ENCODE measurements around the gene NBPF12. TPM values are rescaled to one million over a fixed set of nuclear protein-coding genes. Genes with fewer than 3 reads are reported as not detected.
A peak's percentile ranks its signal among the peaks of the same experiment; 100 is the strongest.
"Not testable (repeated sequence)": the region's sequence is repeated elsewhere in the genome, so short reads cannot be mapped to it uniquely, and the experiment has no call there.

Gene NBPF12, protein sequence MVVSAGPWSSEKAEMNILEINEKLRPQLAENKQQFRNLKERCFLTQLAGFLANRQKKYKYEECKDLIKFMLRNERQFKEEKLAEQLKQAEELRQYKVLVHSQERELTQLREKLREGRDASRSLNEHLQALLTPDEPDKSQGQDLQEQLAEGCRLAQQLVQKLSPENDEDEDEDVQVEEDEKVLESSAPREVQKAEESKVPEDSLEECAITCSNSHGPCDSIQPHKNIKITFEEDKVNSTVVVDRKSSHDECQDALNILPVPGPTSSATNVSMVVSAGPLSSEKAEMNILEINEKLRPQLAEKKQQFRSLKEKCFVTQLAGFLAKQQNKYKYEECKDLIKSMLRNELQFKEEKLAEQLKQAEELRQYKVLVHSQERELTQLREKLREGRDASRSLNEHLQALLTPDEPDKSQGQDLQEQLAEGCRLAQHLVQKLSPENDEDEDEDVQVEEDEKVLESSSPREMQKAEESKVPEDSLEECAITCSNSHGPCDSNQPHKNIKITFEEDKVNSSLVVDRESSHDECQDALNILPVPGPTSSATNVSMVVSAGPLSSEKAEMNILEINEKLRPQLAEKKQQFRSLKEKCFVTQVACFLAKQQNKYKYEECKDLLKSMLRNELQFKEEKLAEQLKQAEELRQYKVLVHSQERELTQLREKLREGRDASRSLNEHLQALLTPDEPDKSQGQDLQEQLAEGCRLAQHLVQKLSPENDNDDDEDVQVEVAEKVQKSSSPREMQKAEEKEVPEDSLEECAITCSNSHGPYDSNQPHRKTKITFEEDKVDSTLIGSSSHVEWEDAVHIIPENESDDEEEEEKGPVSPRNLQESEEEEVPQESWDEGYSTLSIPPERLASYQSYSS (N-terminal part only)
- total RNA-seq (5.6 TPM), polyA plus RNA-seq (11.8 TPM)
- long read RNA-seq, donor 1, result 0 reads
- long read RNA-seq, donor 2, partial matches to known transcripts, result 5 of 5 reads
- long read RNA-seq, donor 2, other reads (novel, unspliced or antisense), result 0 of 5 reads
- long read RNA-seq, donor 3, result 0 reads
- long read RNA-seq, donor 4, result 0 reads
- long read RNA-seq, donor 5, result 0 reads
- long read RNA-seq, donor 6, result 0 reads
- long read RNA-seq, donor 7, result 0 reads
- long read RNA-seq, donor 8, result 0 reads
- long read RNA-seq, donor 9, result 0 reads
- long read RNA-seq, donor 10, result 0 reads

DNA sequence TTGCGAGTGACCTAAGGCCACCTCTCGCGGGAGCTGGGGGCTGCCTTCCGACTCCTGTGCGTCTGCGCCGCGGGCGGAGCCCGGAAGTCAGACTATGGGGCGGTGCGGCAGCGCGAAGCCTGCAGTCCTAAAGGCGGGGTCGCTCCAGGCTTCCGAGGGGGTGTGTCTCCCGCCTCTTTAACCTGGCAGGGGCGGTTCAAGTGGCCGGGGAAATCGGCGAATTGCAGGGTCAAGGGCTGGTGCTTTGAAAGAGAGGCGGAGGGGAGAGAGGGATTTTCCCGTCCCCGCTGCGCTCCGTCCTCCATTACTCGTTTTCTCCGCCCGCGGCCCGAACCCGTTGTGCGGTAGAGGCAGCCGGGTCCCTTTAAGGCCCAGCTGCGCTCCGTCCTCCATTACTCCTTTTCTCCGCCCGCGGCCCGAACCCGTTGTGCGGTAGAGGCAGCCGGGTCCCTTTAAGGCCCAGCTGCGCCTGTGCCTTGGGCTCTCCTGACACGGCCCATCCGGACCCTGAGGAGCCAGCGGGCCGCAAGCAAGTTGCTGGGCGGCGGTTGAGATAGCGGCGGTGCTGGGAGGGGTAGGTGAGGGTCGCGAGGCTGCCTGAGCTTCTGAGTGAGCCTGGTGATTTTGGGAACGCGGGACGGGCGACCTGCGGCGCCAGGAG, at the start of gene NBPF12:
Gene NBPF12, plus strand, starts transcription at position 83 of the 661 bp plus-strand sequence. CDS start 21,820 bp downstream, outside the sequence.
- peak in 8 of 9 donors; percentile 42 to 82 (median 57) for DNase-seq (ENCODE audit: low read depth in 6 of 9, low spot score in 9 of 9)
- not testable (repeated sequence) for H3K4me1 ChIP-seq (ENCODE audit: control insufficient read depth in 2 of 2, insufficient read depth in 2 of 2, low read length in 2 of 2); H3K9me3 ChIP-seq (ENCODE audit: control insufficient read depth in 2 of 2, insufficient read depth in 1 of 2, low read length in 1 of 2); H3K36me3 ChIP-seq (ENCODE audit: control insufficient read depth in 2 of 2, insufficient read depth in 2 of 2, low read length in 1 of 2); H3K27me3 ChIP-seq (ENCODE audit: control insufficient read depth in 2 of 2, insufficient read depth in 1 of 2, low read length in 1 of 2)
- Histone ChIP-seq H3K27ac (ENCODE audit: low read depth in 1 of 2, low read length in 1 of 2) (peak within 1 kb of the TSS; percentile 41 to 83), H3K4me3 (ENCODE audit: low read length in 2 of 2) (peak within 1 kb of the TSS; percentile 62 to 71)
- WGBS, result under 1% methylated on average over 55 of the region's 61 CpGs

DNA sequence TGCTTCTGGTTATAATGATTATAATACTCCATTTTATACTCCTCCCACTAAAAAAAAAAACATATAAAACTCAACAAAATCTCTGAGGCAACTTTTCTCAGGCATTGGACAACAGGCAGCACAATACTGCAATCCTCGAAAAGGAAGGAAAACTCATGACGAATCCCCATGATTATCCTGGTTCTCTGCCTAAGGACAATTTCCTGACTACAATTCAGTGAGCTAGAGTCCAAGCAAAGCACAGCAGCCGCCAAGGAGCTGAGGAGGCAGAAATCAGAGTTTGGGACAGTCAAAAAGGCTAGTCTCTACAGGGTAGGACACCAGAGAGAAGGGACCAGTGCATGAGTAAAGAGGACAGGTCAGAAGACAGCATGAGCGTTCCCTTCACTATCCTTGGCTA, 46.8 kb upstream of the NBPF12 start:
- H3K9me3 ChIP-seq (ENCODE audit: control insufficient read depth in 2 of 2, insufficient read depth in 1 of 2, low read length in 1 of 2); H3K27me3 ChIP-seq (ENCODE audit: control insufficient read depth in 2 of 2, insufficient read depth in 1 of 2, low read length in 1 of 2); DNase-seq (ENCODE audit: low read depth in 6 of 9, low spot score in 9 of 9); H3K36me3 ChIP-seq (ENCODE audit: control insufficient read depth in 2 of 2, insufficient read depth in 2 of 2, low read length in 1 of 2); H3K27ac ChIP-seq (ENCODE audit: low read depth in 1 of 2, low read length in 1 of 2); H3K4me3 ChIP-seq (ENCODE audit: low read length in 2 of 2); H3K4me1 ChIP-seq (ENCODE audit: control insufficient read depth in 2 of 2, insufficient read depth in 2 of 2, low read length in 2 of 2): not testable (repeated sequence)
- 100% methylated on average over 1 of the region's 4 CpGs for WGBS

DNA sequence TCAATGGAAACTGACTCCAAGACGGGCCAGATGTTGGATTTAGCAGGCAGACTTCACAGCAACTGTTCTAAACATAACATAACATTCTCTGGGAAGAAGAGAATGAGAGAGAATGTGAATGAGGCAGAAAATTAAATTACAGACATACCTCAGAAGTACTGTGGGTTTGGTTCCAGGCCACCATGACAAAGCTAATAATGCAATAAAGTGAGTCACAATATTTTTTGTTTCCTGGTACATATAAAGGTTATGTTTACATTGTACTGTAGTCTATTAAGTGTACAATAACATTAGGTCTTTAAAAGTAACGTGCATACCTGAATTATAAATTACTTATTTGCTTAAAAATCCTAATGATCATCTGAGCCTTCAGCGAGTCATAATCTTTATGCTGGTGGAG, 45.8 kb upstream of the NBPF12 start:
- not testable (repeated sequence) for H3K36me3 ChIP-seq (ENCODE audit: control insufficient read depth in 2 of 2, insufficient read depth in 2 of 2, low read length in 1 of 2); H3K27me3 ChIP-seq (ENCODE audit: control insufficient read depth in 2 of 2, insufficient read depth in 1 of 2, low read length in 1 of 2); H3K9me3 ChIP-seq (ENCODE audit: control insufficient read depth in 2 of 2, insufficient read depth in 1 of 2, low read length in 1 of 2); H3K4me1 ChIP-seq (ENCODE audit: control insufficient read depth in 2 of 2, insufficient read depth in 2 of 2, low read length in 2 of 2); H3K27ac ChIP-seq (ENCODE audit: low read depth in 1 of 2, low read length in 1 of 2); H3K4me3 ChIP-seq (ENCODE audit: low read length in 2 of 2); DNase-seq (ENCODE audit: low read depth in 6 of 9, low spot score in 9 of 9)
- 93% methylated on average over 2 of the region's 3 CpGs for WGBS

DNA sequence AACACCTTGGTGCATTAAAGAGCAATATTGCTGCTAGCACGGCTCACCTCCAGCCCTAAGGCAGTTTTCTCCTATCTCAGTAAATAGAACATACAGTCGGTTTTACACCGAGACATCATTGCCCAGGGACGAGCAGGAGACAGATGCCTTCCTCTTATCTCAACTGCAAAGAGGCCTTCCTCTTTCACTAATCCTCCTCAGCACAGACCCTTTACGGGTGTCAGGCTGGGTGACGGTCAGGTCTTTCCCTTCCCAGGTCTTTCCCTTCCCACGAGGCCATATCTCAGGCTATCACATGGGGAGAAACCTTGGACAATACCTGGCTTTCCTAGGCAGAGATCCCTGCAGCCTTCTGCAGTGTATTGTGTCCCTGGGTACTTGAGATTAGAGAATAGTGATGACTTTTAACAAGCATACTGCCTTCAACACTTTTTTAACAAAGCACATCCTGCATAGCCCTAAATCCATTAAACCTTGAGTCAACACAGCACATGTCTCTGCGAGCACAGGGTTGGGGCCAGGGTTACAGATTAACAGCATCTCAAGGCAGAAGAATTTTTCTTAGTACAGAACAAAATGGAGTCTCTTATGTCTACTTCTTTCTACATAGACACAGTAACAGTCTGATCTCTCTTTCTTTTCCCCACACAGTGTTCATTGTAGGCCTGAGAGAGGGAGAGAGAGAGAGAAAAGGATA, 30.4 kb upstream of the NBPF12 start:
- WGBS, result 91% methylated on average over 8 of the region's 8 CpGs

DNA sequence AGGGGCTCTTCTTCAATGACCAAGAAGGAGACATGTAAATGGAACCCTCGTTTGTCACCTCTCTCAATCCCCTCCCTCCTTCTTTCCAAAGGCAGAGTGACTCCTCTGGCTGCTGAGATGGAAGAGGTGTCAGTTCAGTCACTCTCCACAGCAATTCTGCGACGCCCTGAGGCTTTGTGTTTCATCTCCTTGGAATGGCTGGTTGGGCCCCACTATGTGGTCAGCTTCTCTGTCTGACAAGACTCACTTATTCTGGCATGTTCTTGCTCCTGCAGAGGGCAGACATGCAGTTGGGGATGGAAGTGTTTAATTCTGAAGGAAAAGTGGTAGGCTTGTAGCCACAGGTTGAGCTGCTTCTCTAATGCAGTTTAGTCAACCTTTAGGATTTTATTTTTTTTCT, 25.1 kb upstream of the NBPF12 start:
- not testable (repeated sequence) for H3K27ac ChIP-seq (ENCODE audit: low read depth in 1 of 2, low read length in 1 of 2); H3K36me3 ChIP-seq (ENCODE audit: control insufficient read depth in 2 of 2, insufficient read depth in 2 of 2, low read length in 1 of 2); DNase-seq (ENCODE audit: low read depth in 6 of 9, low spot score in 9 of 9); H3K27me3 ChIP-seq (ENCODE audit: control insufficient read depth in 2 of 2, insufficient read depth in 1 of 2, low read length in 1 of 2); H3K9me3 ChIP-seq (ENCODE audit: control insufficient read depth in 2 of 2, insufficient read depth in 1 of 2, low read length in 1 of 2); H3K4me3 ChIP-seq (ENCODE audit: low read length in 2 of 2); H3K4me1 ChIP-seq (ENCODE audit: control insufficient read depth in 2 of 2, insufficient read depth in 2 of 2, low read length in 2 of 2)
- 88% methylated on average over 3 of the region's 3 CpGs for WGBS

More for the DNA sequence above, 30.4 kb upstream of the NBPF12 start:
- H3K27me3 ChIP-seq (ENCODE audit: control insufficient read depth in 2 of 2, insufficient read depth in 1 of 2, low read length in 1 of 2); H3K4me1 ChIP-seq (ENCODE audit: control insufficient read depth in 2 of 2, insufficient read depth in 2 of 2, low read length in 2 of 2); H3K9me3 ChIP-seq (ENCODE audit: control insufficient read depth in 2 of 2, insufficient read depth in 1 of 2, low read length in 1 of 2); DNase-seq (ENCODE audit: low read depth in 6 of 9, low spot score in 9 of 9); H3K4me3 ChIP-seq (ENCODE audit: low read length in 2 of 2); H3K36me3 ChIP-seq (ENCODE audit: control insufficient read depth in 2 of 2, insufficient read depth in 2 of 2, low read length in 1 of 2); H3K27ac ChIP-seq (ENCODE audit: low read depth in 1 of 2, low read length in 1 of 2): not testable (repeated sequence)

DNA sequence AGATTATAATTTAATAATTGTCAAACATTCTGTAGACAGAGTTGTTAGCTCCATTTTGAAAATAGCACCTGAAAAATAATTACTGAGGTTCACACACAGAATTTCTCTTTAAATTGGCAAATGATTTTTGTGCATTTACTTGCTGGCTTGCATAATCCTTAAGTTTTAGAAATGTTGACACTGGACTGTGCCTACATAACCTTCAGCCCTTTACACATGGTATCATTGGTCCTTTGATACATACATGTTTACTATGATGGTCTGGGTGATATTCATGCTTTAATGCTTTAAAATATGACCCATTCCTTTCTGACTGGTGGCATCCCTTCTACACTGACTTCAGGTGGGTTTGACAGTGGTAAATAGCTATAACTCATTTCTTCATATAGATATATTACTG, 17.3 kb upstream of the NBPF12 start:
- not testable (repeated sequence) for H3K4me3 ChIP-seq (ENCODE audit: low read length in 2 of 2); H3K9me3 ChIP-seq (ENCODE audit: control insufficient read depth in 2 of 2, insufficient read depth in 1 of 2, low read length in 1 of 2); H3K27me3 ChIP-seq (ENCODE audit: control insufficient read depth in 2 of 2, insufficient read depth in 1 of 2, low read length in 1 of 2); H3K27ac ChIP-seq (ENCODE audit: low read depth in 1 of 2, low read length in 1 of 2); DNase-seq (ENCODE audit: low read depth in 6 of 9, low spot score in 9 of 9); H3K36me3 ChIP-seq (ENCODE audit: control insufficient read depth in 2 of 2, insufficient read depth in 2 of 2, low read length in 1 of 2); H3K4me1 ChIP-seq (ENCODE audit: control insufficient read depth in 2 of 2, insufficient read depth in 2 of 2, low read length in 2 of 2)

DNA sequence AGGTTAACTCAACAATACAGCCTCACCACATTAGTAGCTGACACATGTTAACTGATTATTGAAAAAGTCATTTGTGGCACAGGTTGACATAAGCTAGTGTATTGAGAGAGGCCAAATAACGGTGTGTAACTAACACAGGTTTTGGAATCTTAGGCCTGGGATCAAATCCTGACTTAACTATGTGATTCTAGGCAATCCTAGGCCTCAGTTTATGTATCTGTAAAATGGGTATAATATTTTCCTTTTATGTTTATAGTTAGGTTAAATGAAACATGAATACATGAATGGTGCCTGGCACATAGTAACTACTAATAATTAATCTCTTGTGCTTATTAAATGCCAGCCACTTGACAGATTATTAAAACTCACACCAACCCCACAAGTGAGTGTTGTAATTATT, 15.5 kb upstream of the NBPF12 start:
- not testable (repeated sequence) for H3K9me3 ChIP-seq (ENCODE audit: control insufficient read depth in 2 of 2, insufficient read depth in 1 of 2, low read length in 1 of 2); H3K27me3 ChIP-seq (ENCODE audit: control insufficient read depth in 2 of 2, insufficient read depth in 1 of 2, low read length in 1 of 2); H3K27ac ChIP-seq (ENCODE audit: low read depth in 1 of 2, low read length in 1 of 2); H3K4me3 ChIP-seq (ENCODE audit: low read length in 2 of 2); H3K36me3 ChIP-seq (ENCODE audit: control insufficient read depth in 2 of 2, insufficient read depth in 2 of 2, low read length in 1 of 2); H3K4me1 ChIP-seq (ENCODE audit: control insufficient read depth in 2 of 2, insufficient read depth in 2 of 2, low read length in 2 of 2); DNase-seq (ENCODE audit: low read depth in 6 of 9, low spot score in 9 of 9)
- 91% methylated on average over 1 of the region's 1 CpG for WGBS

DNA sequence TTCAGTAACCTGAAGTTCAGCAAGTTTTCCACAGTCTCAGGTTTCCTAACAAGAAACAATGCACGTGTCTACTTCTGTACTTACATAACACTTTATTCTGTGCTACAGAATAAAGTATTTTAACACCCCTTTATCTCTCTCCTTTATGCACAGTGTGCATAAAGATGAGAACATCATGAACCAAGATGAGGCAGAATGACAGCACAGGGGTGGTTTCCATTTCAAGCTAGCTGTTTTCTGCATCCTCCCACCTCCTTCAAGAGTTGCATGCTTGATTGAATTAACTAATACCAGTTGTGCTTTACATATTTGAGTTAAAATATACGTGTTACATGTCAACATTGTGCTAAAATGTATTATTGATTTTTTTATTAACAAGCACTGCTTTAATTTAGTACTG, 14.0 kb upstream of the NBPF12 start:
- H3K9me3 ChIP-seq (ENCODE audit: control insufficient read depth in 2 of 2, insufficient read depth in 1 of 2, low read length in 1 of 2); DNase-seq (ENCODE audit: low read depth in 6 of 9, low spot score in 9 of 9); H3K4me3 ChIP-seq (ENCODE audit: low read length in 2 of 2); H3K4me1 ChIP-seq (ENCODE audit: control insufficient read depth in 2 of 2, insufficient read depth in 2 of 2, low read length in 2 of 2); H3K36me3 ChIP-seq (ENCODE audit: control insufficient read depth in 2 of 2, insufficient read depth in 2 of 2, low read length in 1 of 2); H3K27me3 ChIP-seq (ENCODE audit: control insufficient read depth in 2 of 2, insufficient read depth in 1 of 2, low read length in 1 of 2); H3K27ac ChIP-seq (ENCODE audit: low read depth in 1 of 2, low read length in 1 of 2): not testable (repeated sequence)
- WGBS, result 89% methylated on average over 2 of the region's 2 CpGs
